ENCODE data around the gene RGCC. TPM values are rescaled to one million over a fixed set of nuclear protein-coding genes. Genes with fewer than 3 reads are reported as not detected.

The RGCC gene
- total and polyA plus RNA-seq, 7 donors: 8.3 to 65.3 (median 30.4) TPM

DNA sequence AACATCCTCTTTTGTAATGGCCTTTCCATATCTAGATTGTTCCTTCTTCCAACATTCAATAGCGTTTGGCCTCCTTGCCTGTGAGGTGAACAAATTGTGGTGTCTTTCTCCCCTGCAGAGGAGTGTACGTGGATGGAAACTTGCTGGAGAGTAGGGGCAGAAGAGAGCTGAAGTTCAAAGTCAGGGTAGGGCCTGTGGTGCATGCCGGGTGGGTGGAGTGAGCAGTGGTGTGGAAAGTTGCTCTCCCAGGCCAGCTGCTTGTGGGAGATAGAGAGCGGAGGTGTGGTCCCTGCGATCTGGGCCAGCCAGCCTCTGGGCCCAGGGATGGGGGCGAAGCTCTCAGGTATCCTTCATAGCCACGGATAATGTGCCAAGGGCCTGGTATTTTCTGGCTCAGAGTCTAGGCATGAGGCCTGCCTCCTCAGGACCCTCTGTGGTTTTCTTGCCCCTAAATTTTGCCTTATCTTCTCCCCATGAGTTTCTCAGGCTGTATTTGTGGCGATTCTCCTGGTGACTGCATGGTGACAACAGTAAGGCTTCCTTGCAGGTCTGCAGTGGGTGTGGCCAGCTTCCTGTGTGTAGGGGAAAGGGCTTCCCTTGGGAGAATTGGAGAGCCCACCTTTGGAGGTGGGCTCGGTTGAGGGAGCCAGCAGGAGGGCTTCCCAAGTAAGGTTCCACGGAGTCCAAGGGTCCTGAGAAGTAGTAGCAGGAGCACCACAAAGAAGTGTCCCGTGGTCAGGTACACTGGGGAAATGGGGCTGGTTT is 6.7 kb downstream of the RGCC start:
- Histone ChIP-seq H3K9me3 (no peaks in the 10 kb centered on the region), H3K27me3 (peaks cover 0 to 40% (median 0%) of the 10 kb centered on the region in 3 donors), H3K4me1 (peaks cover 0 to 26% (median 16%) of the 10 kb centered on the region in 4 donors), H3K36me3 (peaks cover 0 to 8% (median 0%) of the 10 kb centered on the region in 4 donors), H3K27ac (peak overlapping the region in 2 of 4 donors; percentile 32 to 56), H3K4me3 (no peak overlapping the region)
- no peak for DNase-seq
- intact Hi-C loops (cut with DNase I): no loop called here
- TF ChIP-seq CTCF (IDR thresholded peaks at IDR 0.05) (no peak), POLR2A (IDR thresholded peaks at IDR 0.05) (no peak), POLR2AphosphoS5 (IDR thresholded peaks at IDR 0.05) (no peak), EP300 (IDR thresholded peaks at IDR 0.05) (no peak)
- whole genome bisulfite sequencing, 2 donors: 66 to 87% methylated on average over 11 of the region's 11 CpGs

GRCh38 chr13:41465241-41465847 is 8.0 kb downstream of the RGCC start:
- 47 to 80% methylated on average over 4 of the region's 4 CpGs for WGBS, 2 donors
- Histone ChIP-seq H3K36me3 (peaks cover 0 to 8% (median 3%) of the 10 kb centered on the region in 4 donors), H3K27ac (peak overlapping the region; percentile 4 to 32 (median 23)), H3K27me3 (peaks cover 0 to 27% (median 0%) of the 10 kb centered on the region in 3 donors), H3K4me3 (no peak overlapping the region), H3K9me3 (no peaks in the 10 kb centered on the region), H3K4me1 (peaks cover 0 to 26% (median 16%) of the 10 kb centered on the region in 4 donors)
- TF ChIP-seq CTCF (IDR thresholded peaks at IDR 0.05) (no peak), POLR2AphosphoS5 (IDR thresholded peaks at IDR 0.05) (peak in 1 of 4 donors; percentile 20)
- DNase-seq: no peak
- intact Hi-C loops (cut with DNase I): no loop called here

GRCh38 chr13:41465898-41466320 is 8.6 kb downstream of the RGCC start:
- Histone ChIP-seq H3K27ac (peak overlapping the region in 1 of 4 donors; percentile 17), H3K36me3 (peaks cover 0 to 8% (median 3%) of the 10 kb centered on the region in 4 donors), H3K27me3 (peaks cover 0 to 21% (median 0%) of the 10 kb centered on the region in 3 donors), H3K4me3 (no peak overlapping the region), H3K9me3 (no peaks in the 10 kb centered on the region), H3K4me1 (peaks cover 0 to 26% (median 16%) of the 10 kb centered on the region in 4 donors)
- 81 to 89% methylated on average over 1 of the region's 1 CpG for WGBS, 2 donors
- TF ChIP-seq CTCF (IDR thresholded peaks at IDR 0.05): no peak
- no peak for TF ChIP-seq POLR2AphosphoS5 (IDR thresholded peaks at IDR 0.05)
- no peak for TF ChIP-seq POLR2A (IDR thresholded peaks at IDR 0.05)
- no peak for TF ChIP-seq EP300 (IDR thresholded peaks at IDR 0.05)
- DNase-seq: no peak
- intact Hi-C loops (cut with DNase I): no loop called here

- no peak overlapping the region for H3K4me3 ChIP-seq
- 66 to 80% methylated on average over 2 of the region's 2 CpGs for WGBS, 2 donors
- peak overlapping the region in 1 of 4 donors; percentile 24 for H3K27ac ChIP-seq
- H3K27me3 ChIP-seq: peaks cover 0 to 7% (median 0%) of the 10 kb centered on the region in 3 donors
- intact Hi-C loops (cut with DNase I): no loop called here
- H3K36me3 ChIP-seq: peaks cover 0 to 8% (median 3%) of the 10 kb centered on the region in 4 donors
- H3K4me1 ChIP-seq: peaks cover 0 to 26% (median 16%) of the 10 kb centered on the region in 4 donors
- TF ChIP-seq POLR2AphosphoS5 (IDR thresholded peaks at IDR 0.05) (no peak), EP300 (IDR thresholded peaks at IDR 0.05) (no peak), POLR2A (IDR thresholded peaks at IDR 0.05) (no peak), CTCF (IDR thresholded peaks at IDR 0.05) (no peak)
- no peaks in the 10 kb centered on the region for H3K9me3 ChIP-seq
- DNase-seq: no peak
Observed at GRCh38 chr13:41467425-41467945, 10.1 kb downstream of the RGCC start.
